Ascending aorta (tissue), 2 donors: ENCODE results near the gene AGPAT4. TPM values are rescaled to one million over a fixed set of nuclear protein-coding genes. Genes with fewer than 3 reads are reported as not detected.

ENCODE experiments used
- DNase-seq, 2 donors: peaks; one replicate each; pipeline ENCODE4 v3.0.0-alpha.2; 2019; ENCODE audit warnings: low spot score in 2 of 2
- H3K27ac ChIP-seq, 2 donors: fragments of 200-600 bp; sonication (generic); one replicate each; pipeline ENCODE4 v1.5.1; 2016 to 2017; ENCODE audit warnings: mild to moderate bottlenecking in 1 of 2
- H3K27me3 ChIP-seq: fragments of 200-600 bp; sonication (generic); one replicate; pipeline ENCODE4 v1.5.1; 2017
- H3K36me3 ChIP-seq, 2 donors: fragments of 200-600 bp; sonication (generic); one replicate each; pipeline ENCODE4 v1.5.1; 2016
- H3K4me1 ChIP-seq, 2 donors: fragments of 200-600 bp; sonication (generic); one replicate each; pipeline ENCODE4 v1.5.1; 2016 to 2017; ENCODE audit warnings: mild to moderate bottlenecking in 1 of 2
- H3K4me3 ChIP-seq, 2 donors: fragments of 200-600 bp; sonication (generic); one replicate each; pipeline ENCODE4 v1.5.1; 2016 to 2017; ENCODE audit warnings: mild to moderate bottlenecking in 1 of 2
- H3K9me3 ChIP-seq, 2 donors: fragments of 200-600 bp; sonication (generic); one replicate each; pipeline ENCODE4 v1.5.1; 2016
- intact Hi-C: fragments of 100-400 bp; cut with DNase I; formaldehyde crosslinking; loops from one replicate; pipeline ENCODE4 v1.15.1; 2023
- total RNA-seq: library from RNA; depleted of rRNA; stranded (reverse); fragments of >200 nt; gene quantifications from one replicate; pipeline ENCODE4 v1.1.0, GENCODE V29; 2016
- TF ChIP-seq, protein P1 (sequence below), 3 experiments: fragments of 200-600 bp in 2 of 3; fragments of 450-650 bp in 1 of 3; sonication (generic) in 2 of 3; IDR thresholded peaks; one replicate each; pipeline ENCODE4 v1.5.1; 2016 to 2019; ENCODE audit warnings: antibody characterized with exemption in 3 of 3, mild to moderate bottlenecking in 1 of 3, moderate library complexity in 1 of 3

AGPAT4 gene
- total RNA-seq, 1 donor from 2014 or later = 6.8 TPM

DNA sequence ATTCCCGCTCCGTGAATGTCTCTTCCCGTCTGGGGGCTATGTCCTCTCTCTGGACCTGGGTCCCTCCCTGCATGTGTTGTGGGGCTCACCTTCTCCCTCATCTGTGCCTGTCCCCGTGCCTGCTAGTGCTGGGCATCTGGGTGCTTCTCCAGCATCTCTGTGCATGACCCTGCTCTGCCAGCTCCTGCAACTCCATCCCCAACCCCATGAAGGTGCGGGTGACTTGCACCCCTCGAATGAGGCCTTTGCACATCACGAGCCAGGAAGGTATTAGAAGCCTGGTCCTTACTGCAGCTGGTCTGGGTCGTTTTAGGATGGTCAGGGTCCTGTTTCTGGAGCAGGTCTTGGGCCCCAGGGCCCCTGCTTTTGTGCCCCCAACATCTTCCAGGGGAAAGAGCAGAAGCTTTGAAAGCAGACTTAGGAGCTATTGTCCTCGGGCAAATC lies 109.7 kb downstream of the AGPAT4 start:
- DNase-seq = no peak
- no peaks in the 10 kb centered on the region for H3K9me3 ChIP-seq
- no peak overlapping the region for H3K27ac ChIP-seq
- no peak overlapping the region for H3K4me3 ChIP-seq
- intact Hi-C loops = no loop called here
- H3K27me3 ChIP-seq = no peaks in the 10 kb centered on the region
- no peaks in the 10 kb centered on the region for H3K4me1 ChIP-seq
- H3K36me3 ChIP-seq = peaks cover 13 to 15% of the 10 kb centered on the region in 2 donors
- TF ChIP-seq, protein P1, sequence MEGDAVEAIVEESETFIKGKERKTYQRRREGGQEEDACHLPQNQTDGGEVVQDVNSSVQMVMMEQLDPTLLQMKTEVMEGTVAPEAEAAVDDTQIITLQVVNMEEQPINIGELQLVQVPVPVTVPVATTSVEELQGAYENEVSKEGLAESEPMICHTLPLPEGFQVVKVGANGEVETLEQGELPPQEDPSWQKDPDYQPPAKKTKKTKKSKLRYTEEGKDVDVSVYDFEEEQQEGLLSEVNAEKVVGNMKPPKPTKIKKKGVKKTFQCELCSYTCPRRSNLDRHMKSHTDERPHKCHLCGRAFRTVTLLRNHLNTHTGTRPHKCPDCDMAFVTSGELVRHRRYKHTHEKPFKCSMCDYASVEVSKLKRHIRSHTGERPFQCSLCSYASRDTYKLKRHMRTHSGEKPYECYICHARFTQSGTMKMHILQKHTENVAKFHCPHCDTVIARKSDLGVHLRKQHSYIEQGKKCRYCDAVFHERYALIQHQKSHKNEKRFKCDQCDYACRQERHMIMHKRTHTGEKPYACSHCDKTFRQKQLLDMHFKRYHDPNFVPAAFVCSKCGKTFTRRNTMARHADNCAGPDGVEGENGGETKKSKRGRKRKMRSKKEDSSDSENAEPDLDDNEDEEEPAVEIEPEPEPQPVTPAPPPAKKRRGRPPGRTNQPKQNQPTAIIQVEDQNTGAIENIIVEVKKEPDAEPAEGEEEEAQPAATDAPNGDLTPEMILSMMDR (IDR thresholded peaks at IDR 0.05) = no peak

DNA sequence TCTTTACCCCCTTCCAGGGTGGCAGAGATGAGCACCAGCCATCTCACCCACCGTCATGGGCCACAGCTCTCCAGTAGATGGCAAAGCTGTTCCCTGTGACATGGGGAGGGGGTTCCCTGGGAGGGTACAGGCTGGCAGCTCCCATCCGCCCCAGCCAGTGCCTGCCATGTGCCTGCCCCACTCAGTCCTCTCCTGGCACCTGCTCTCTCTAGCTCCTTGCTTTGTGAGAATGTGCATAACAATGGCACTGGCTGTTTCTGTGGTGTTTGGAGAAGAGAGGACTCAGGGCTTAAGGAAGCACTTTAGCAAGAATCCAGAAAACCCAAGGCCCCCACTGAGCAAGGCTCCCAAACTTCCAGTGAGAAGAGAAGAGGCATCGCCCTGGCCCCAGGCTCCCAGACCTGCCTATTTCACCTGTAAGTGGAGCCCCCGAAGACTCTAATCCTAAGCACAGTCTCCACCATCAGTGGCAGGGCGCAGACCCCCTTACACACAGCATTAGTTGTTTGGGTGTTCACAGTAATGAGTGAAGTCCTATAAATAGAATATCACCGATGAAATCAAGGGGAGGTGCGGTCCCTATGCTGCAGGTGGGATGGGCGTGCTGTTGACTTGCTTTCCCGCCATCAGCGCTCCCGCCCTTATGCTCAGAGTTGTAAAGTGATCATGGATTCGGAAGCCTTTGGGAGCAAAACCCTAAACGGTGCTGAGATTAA lies 110.2 kb downstream of the AGPAT4 start:
- no peak overlapping the region for H3K4me3 ChIP-seq
- intact Hi-C loops = no loop called here
- no peaks in the 10 kb centered on the region for H3K4me1 ChIP-seq
- TF ChIP-seq, protein P1 (IDR thresholded peaks at IDR 0.05) = no peak
- peaks cover 13 to 15% of the 10 kb centered on the region in 2 donors for H3K36me3 ChIP-seq
- no peak overlapping the region for H3K27ac ChIP-seq
- H3K9me3 ChIP-seq = no peaks in the 10 kb centered on the region
- no peaks in the 10 kb centered on the region for H3K27me3 ChIP-seq
- no peak for DNase-seq

DNA sequence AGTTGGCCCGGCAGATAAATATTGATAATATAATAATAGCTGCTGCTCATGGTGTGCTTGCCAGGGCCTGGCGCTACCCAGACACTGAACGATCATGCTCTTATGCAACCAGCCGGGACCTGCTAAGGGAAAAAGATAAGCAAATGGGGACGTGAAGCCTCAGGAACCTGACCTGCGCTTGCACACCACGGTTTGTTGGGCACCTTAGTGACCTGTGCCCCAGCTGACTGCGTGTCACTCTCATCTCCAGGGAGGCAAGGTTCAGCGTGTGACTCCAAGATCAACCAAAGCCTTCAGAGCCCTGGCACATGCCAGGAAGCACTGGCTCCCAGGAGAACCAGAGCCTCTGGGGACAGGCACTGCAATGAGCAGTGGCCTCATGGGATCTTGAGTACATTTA lies 111.1 kb downstream of the AGPAT4 start:
- Histone ChIP-seq H3K27me3 (no peaks in the 10 kb centered on the region), H3K4me1 (no peaks in the 10 kb centered on the region), H3K27ac (no peak overlapping the region), H3K36me3 (peaks cover 13 to 15% of the 10 kb centered on the region in 2 donors), H3K9me3 (no peaks in the 10 kb centered on the region), H3K4me3 (no peak overlapping the region)
- intact Hi-C loops = no loop called here
- TF ChIP-seq, protein P1 (IDR thresholded peaks at IDR 0.05) = no peak
- no peak for DNase-seq

DNA sequence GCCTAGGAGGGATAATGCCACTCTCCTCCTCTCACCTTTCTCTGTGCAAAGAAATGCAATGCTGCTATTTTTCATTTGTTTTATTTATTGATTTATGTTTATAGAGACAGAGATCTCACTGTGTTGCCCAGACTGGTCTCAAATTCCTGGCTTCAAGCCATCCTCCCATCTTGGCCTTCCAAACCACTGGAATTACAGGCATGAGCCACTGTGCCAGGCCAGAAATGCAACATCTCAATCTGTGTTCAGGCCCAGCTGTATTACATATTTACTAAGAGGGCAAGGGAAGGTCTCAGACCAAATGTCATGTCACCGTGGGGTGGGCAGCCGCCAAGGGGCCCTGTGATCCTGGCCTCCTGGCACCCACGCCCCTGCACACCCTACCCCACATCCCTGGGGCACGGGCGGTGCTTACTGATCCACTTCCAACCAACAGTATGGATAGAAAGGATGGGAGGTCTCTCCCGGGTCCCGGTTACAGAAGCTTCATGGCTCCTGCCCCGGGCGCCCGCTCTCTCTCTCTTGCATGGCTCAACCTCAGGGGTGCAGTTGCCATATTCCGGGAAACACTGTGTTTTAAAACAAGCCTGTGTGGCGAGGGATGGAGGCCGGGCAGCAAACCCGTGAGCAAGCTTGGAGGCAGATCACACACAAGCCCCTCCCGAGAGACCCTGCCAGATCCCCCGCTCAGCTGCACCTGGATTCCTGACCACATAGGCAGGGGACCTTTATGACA lies 111.8 kb downstream of the AGPAT4 start:
- intact Hi-C loops = no loop called here
- H3K36me3 ChIP-seq = peaks cover 13 to 15% of the 10 kb centered on the region in 2 donors
- DNase-seq = no peak
- no peak overlapping the region for H3K27ac ChIP-seq
- TF ChIP-seq, protein P1 (IDR thresholded peaks at IDR 0.05) = no peak
- no peaks in the 10 kb centered on the region for H3K4me1 ChIP-seq
- H3K9me3 ChIP-seq = no peaks in the 10 kb centered on the region
- no peak overlapping the region for H3K4me3 ChIP-seq
- H3K27me3 ChIP-seq = no peaks in the 10 kb centered on the region

DNA sequence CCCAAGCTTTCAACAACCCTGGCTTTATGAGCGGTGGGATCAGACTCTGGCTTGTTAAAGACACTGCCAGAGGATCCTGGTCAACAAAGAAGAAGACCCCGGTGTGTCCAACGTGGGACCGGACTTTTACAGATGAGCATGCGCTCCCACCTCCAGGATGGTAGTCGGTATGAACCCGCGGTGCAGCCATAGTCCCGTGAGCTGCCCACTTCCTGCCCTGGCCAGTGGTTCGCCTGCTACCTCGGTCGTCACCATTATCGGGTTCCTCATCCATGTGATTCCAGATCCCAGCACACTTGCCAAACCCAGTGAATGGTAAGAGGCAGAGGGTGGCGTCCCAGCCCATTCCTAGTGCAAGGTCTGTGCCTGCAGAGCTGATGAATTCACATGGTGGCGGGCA lies 112.7 kb downstream of the AGPAT4 start:
- H3K36me3 ChIP-seq = peaks cover 13 to 15% of the 10 kb centered on the region in 2 donors
- H3K27ac ChIP-seq = no peak overlapping the region
- H3K27me3 ChIP-seq = no peaks in the 10 kb centered on the region
- H3K9me3 ChIP-seq = no peaks in the 10 kb centered on the region
- no peak for DNase-seq
- TF ChIP-seq, protein P1 (IDR thresholded peaks at IDR 0.05) = no peak
- no peak overlapping the region for H3K4me3 ChIP-seq
- no peaks in the 10 kb centered on the region for H3K4me1 ChIP-seq
- intact Hi-C loops = no loop called here
